ENCODE results near the gene KIDINS220. TPM values are rescaled to one million over a fixed set of nuclear protein-coding genes. Genes with fewer than 3 reads are reported as not detected.

The KIDINS220 gene
- total RNA-seq, 1 donor from 2014 or later: 96.7 TPM

DNA sequence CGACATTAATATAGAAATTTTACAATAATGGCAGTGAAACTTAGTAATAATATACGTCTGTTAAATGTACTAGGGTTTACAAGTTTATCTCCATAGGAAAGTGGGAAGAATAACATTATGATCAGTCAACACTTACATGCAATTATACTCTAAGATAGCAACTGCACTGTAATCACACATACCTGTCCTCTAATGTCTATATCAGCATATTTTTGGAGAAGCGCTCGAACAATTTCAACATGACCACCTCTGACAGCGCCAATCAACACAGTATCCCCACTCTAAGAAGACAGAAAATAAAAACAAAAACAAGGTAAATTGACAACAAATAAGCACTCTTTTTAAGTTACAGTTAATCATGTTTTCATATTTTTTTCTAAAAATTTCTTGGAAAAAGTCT, 37.2 kb downstream of the KIDINS220 start:
- DNase-seq (ENCODE audit: low spot score, unreplicated experiment): no peak
- Mint-ChIP-seq H3K27me3 (no peaks in the 10 kb centered on the region), H3K27ac (no peak overlapping the region), H3K36me3 (ENCODE audit: insufficient read depth) (peaks cover 35% of the 10 kb centered on the region), H3K9me3 (ENCODE audit: low read depth) (no peaks in the 10 kb centered on the region), H3K4me1 (ENCODE audit: low read depth) (peaks cover 2% of the 10 kb centered on the region), H3K4me3 (ENCODE audit: low read depth) (no peak overlapping the region)
- TF ChIP-seq, protein P1, sequence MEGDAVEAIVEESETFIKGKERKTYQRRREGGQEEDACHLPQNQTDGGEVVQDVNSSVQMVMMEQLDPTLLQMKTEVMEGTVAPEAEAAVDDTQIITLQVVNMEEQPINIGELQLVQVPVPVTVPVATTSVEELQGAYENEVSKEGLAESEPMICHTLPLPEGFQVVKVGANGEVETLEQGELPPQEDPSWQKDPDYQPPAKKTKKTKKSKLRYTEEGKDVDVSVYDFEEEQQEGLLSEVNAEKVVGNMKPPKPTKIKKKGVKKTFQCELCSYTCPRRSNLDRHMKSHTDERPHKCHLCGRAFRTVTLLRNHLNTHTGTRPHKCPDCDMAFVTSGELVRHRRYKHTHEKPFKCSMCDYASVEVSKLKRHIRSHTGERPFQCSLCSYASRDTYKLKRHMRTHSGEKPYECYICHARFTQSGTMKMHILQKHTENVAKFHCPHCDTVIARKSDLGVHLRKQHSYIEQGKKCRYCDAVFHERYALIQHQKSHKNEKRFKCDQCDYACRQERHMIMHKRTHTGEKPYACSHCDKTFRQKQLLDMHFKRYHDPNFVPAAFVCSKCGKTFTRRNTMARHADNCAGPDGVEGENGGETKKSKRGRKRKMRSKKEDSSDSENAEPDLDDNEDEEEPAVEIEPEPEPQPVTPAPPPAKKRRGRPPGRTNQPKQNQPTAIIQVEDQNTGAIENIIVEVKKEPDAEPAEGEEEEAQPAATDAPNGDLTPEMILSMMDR (IDR thresholded peaks at IDR 0.05; ENCODE audit: unreplicated experiment): no peak

DNA sequence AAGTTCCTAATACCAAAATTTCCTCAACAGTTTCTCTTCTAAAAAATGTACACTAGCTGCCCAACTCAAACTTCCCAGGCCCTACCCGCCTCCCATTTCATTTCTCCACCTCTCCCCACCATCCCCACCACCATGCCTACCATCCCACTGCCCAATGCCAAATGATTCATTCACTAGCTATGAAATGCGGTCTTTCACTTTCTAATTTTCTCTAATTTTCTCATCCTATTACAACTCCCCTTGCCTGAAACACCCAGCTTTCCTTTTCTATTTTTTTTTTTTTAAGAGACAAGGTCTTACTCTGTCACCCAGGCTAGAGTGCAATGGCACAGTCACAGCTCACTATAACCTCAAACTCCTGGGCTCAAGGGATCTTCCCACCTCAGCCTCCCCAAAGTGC, 38.4 kb downstream of the KIDINS220 start:
- Mint-ChIP-seq H3K27ac (no peak overlapping the region), H3K36me3 (ENCODE audit: insufficient read depth) (peaks cover 39% of the 10 kb centered on the region), H3K9me3 (ENCODE audit: low read depth) (no peaks in the 10 kb centered on the region), H3K27me3 (no peaks in the 10 kb centered on the region), H3K4me3 (ENCODE audit: low read depth) (no peak overlapping the region), H3K4me1 (ENCODE audit: low read depth) (no peaks in the 10 kb centered on the region)
- TF ChIP-seq, protein P1 (IDR thresholded peaks at IDR 0.05; ENCODE audit: unreplicated experiment): no peak
- DNase-seq (ENCODE audit: low spot score, unreplicated experiment): no peak

DNA sequence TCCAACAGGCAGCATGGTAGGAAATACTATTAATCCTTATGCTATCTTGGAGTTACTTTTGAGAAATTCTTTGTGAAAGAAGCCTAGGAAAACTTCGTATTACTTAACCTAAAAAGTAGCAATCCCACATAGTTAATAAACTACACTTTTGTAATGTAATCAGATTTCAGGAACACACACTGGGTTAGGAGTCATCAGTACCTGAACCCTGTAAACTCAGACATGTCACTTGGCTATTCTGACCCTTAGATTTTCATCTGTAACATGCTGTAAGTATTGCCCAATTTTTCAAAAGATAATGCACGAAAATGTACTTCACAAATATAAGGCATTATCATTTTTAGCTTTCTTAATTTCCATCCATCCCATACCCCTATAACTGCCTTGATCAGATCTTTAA, 39.0 kb downstream of the KIDINS220 start:
- H3K9me3 Mint-ChIP-seq (ENCODE audit: low read depth): no peaks in the 10 kb centered on the region
- H3K27me3 Mint-ChIP-seq: no peaks in the 10 kb centered on the region
- H3K4me1 Mint-ChIP-seq (ENCODE audit: low read depth): no peaks in the 10 kb centered on the region
- TF ChIP-seq, protein P1 (IDR thresholded peaks at IDR 0.05; ENCODE audit: unreplicated experiment): no peak
- peaks cover 37% of the 10 kb centered on the region for H3K36me3 Mint-ChIP-seq (ENCODE audit: insufficient read depth)
- H3K4me3 Mint-ChIP-seq (ENCODE audit: low read depth): no peak overlapping the region
- H3K27ac Mint-ChIP-seq: no peak overlapping the region
- DNase-seq (ENCODE audit: low spot score, unreplicated experiment): no peak

DNA sequence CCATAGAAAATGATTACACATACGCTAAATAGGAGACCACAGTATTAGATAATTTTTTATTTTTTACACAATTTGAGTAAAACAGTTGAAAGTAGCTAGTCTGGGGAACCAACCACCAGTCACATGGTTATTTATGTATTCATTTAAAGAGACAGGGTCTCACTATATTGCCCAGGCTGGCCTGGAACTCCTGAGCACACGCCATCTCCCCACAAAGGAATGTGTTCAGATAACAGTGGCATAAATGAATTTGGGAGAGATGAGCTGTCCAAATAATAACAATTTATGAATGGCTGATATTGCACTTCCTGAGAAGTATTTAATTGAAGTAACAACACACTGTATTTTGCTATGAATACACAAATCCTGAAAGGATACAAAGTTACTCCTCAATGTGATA, 39.7 kb downstream of the KIDINS220 start:
- no peaks in the 10 kb centered on the region for H3K4me1 Mint-ChIP-seq (ENCODE audit: low read depth)
- no peak overlapping the region for H3K27ac Mint-ChIP-seq
- TF ChIP-seq, protein P1 (IDR thresholded peaks at IDR 0.05; ENCODE audit: unreplicated experiment): no peak
- H3K36me3 Mint-ChIP-seq (ENCODE audit: insufficient read depth): peaks cover 34% of the 10 kb centered on the region
- H3K4me3 Mint-ChIP-seq (ENCODE audit: low read depth): no peak overlapping the region
- DNase-seq (ENCODE audit: low spot score, unreplicated experiment): no peak
- no peaks in the 10 kb centered on the region for H3K9me3 Mint-ChIP-seq (ENCODE audit: low read depth)
- no peaks in the 10 kb centered on the region for H3K27me3 Mint-ChIP-seq

DNA sequence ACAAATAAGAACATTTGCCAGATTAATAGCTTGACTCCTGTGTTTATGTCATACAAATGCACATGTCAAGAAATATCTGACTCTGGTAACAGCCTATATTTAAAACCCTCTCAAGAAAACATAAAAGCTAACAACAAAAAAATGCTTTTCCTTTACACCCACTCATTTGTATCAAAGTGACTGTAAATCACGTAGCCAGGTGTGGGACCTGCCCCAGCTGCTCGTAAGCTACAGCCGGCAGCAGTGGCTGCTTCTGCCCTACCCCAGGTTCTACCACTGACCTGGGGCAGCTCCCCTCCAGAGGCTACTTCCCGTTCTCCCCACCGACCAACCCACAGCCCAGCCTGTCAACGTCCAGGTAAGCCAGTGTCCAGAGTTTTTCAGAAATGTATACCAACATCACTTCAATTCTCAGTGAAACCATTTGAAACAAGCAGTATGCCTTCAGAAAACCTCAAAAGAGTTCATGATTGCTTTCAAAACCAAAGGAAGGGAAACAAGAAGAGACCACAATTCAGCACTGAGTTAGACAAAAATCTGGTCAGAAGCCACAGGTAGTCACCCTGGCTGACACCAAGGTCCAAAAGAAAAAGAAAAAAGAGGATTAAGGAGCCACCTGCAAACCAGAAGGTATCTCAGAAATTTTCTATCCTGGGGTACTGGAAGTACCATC, 40.4 kb downstream of the KIDINS220 start:
- no peaks in the 10 kb centered on the region for H3K4me1 Mint-ChIP-seq (ENCODE audit: low read depth)
- TF ChIP-seq, protein P1 (IDR thresholded peaks at IDR 0.05; ENCODE audit: unreplicated experiment): no peak
- H3K4me3 Mint-ChIP-seq (ENCODE audit: low read depth): no peak overlapping the region
- DNase-seq (ENCODE audit: low spot score, unreplicated experiment): no peak
- no peak overlapping the region for H3K27ac Mint-ChIP-seq
- H3K9me3 Mint-ChIP-seq (ENCODE audit: low read depth): no peaks in the 10 kb centered on the region
- no peaks in the 10 kb centered on the region for H3K27me3 Mint-ChIP-seq
- peaks cover 31% of the 10 kb centered on the region for H3K36me3 Mint-ChIP-seq (ENCODE audit: insufficient read depth)
